ENCODE data around the gene TRMT2B.

GRCh38 chrX:101028562-101028961, 23.3 kb downstream of the TRMT2B start:
- TF ChIP-seq CTCF (IDR thresholded peaks at IDR 0.05) (no peak), POLR2AphosphoS5 (IDR thresholded peaks at IDR 0.05; ENCODE audit: low read depth, low read length) (no peak), SIN3A (IDR thresholded peaks at IDR 0.05; ENCODE audit: borderline replicate concordance, insufficient read depth, low read depth, low read length) (no peak), REST (IDR thresholded peaks at IDR 0.05; ENCODE audit: insufficient read depth in 1 of 2, low read depth in 2 of 2, low read length in 1 of 2) (no peak)

Measured in Panc1 (cell line).